HepG2 (cell line): ENCODE data around the gene CYLD. TPM values are rescaled to one million over a fixed set of nuclear protein-coding genes. Genes with fewer than 3 reads are reported as not detected.

Source experiments
- ATAC-seq: fragments of 200-7000 bp; cut with Tn5 transposase; 3 replicates; pipeline ENCODE4 v1.9.1; 2020; ENCODE audit warnings: mild to moderate bottlenecking, moderate library complexity
- BruUV-seq: library from RNA; stranded (reverse); fragments of 400-500 nt; replicated peaks from 2 replicates; lab custom pipeline; 2021; lab: Mats Ljungman, UMichigan
- CTCF ChIA-PET: fragments of 300-600 bp; formaldehyde crosslinking; extraction: SDS; loops from one replicate; lab custom pipeline; 2021; ENCODE audit warnings: low total read pairs, inconsistent platforms, low intra/inter-chr PET ratio; lab: Yijun Ruan, JAX
- POLR2A ChIA-PET: fragments of 350-600 bp; sonication (Branson Sonifier 250); formaldehyde crosslinking; loops from one replicate; lab custom pipeline; 2020; ENCODE audit warnings: antibody characterized with exemption, inconsistent platforms; lab: Yijun Ruan, JAX
- DNase-seq: peaks from one replicate; pipeline ENCODE4 v3.0.0-alpha.2; 2015; ENCODE audit warnings: low spot score
- FAIRE-seq: peaks from 3 replicates; lab custom pipeline; 2011; peaks lifted over from hg19 to GRCh38; lab: Jason Lieb, UNC
- H2AFZ ChIP-seq: one replicate; pipeline ENCODE4 v1.6.1; 2011; ENCODE audit warnings: low read length, inconsistent platforms
- H3K27ac ChIP-seq: fragments of 300-600 bp; 3 replicates; pipeline ENCODE4 v1.8.0; 2011; ENCODE audit warnings: mixed run types, mild to moderate bottlenecking, mixed read lengths, low read length, inconsistent platforms; ENCODE audit not compliant: insufficient read depth; ENCODE audit errors: extremely low read length
- H3K27me3 ChIP-seq, 2 experiments: fragments of 200-600 bp in 1 of 2; 2 replicates in 1 of 2; 3 replicates in 1 of 2; pipeline versions ENCODE4 v1.6.0 to v1.8.0; 2011; ENCODE audit warnings: low read length in 2 of 2, mild to moderate bottlenecking in 2 of 2, moderate library complexity in 2 of 2, inconsistent platforms in 1 of 2; ENCODE audit not compliant: insufficient read depth in 2 of 2, control insufficient read depth in 1 of 2
- H3K36me3 ChIP-seq, 2 experiments: fragments of 200-600 bp in 1 of 2; replicated peaks in 1 of 2; 2 replicates in 1 of 2; 3 replicates in 1 of 2; pipeline versions ENCODE4 v1.5.1 to v1.8.0; 2011; ENCODE audit warnings: low read length in 2 of 2, inconsistent platforms in 1 of 2; ENCODE audit not compliant: insufficient read depth in 2 of 2, control insufficient read depth in 1 of 2
- H3K4me1 ChIP-seq: 2 replicates; pipeline ENCODE4 v1.5.1; 2012; ENCODE audit warnings: low read length, inconsistent platforms; ENCODE audit not compliant: insufficient read depth
- H3K4me2 ChIP-seq: 2 replicates; pipeline ENCODE4 v1.6.0; 2011; ENCODE audit warnings: low read depth, low read length, inconsistent platforms
- H3K4me3 ChIP-seq, 3 experiments: fragments of 200-600 bp in 1 of 3; sonication (generic), shearing (Covaris generic) in 1 of 3; replicated peaks in 1 of 3; 2 replicates each; pipeline ENCODE4 v1.5.1; 2011 to 2016; ENCODE audit warnings: low read length in 3 of 3, inconsistent platforms in 2 of 3, low read depth in 2 of 3, mild to moderate bottlenecking in 2 of 3, control low read depth in 1 of 3, mixed read lengths in 1 of 3; ENCODE audit not compliant: insufficient read depth in 1 of 3
- H3K79me2 ChIP-seq: one replicate; pipeline ENCODE4 v1.6.1; 2011; ENCODE audit warnings: low read length, inconsistent platforms; ENCODE audit not compliant: insufficient read depth
- H3K9ac ChIP-seq: 2 replicates; pipeline ENCODE4 v1.6.0; 2011; ENCODE audit warnings: mild to moderate bottlenecking, low read depth, low read length, inconsistent platforms; ENCODE audit not compliant: insufficient read depth
- H3K9me3 ChIP-seq: 2 replicates; pipeline ENCODE4 v1.5.1; 2012; ENCODE audit warnings: mild to moderate bottlenecking, low read length
- H4K20me1 ChIP-seq: 2 replicates; pipeline ENCODE4 v1.6.0; 2011; ENCODE audit warnings: inconsistent platforms, mild to moderate bottlenecking, low read length, moderate library complexity; ENCODE audit not compliant: insufficient read depth
- ETV6 ChIP-seq: sonication (generic); formaldehyde crosslinking; conservative IDR thresholded peaks from 2 replicates; pipeline ENCODE4 v1.4.0; 2020; ENCODE audit warnings: missing genetic modification reagents
- GTF3A ChIP-seq: sonication (generic); formaldehyde crosslinking; conservative IDR thresholded peaks from 2 replicates; pipeline ENCODE4 v1.4.0; 2020; ENCODE audit warnings: mild to moderate bottlenecking, missing genetic modification reagents
- HMG20A ChIP-seq: IDR thresholded peaks from 2 replicates; pipeline ENCODE4 v1.6.1; 2016; ENCODE audit warnings: borderline replicate concordance
- PHB2 ChIP-seq: fragments of 450-650 bp; IDR thresholded peaks from 2 replicates; pipeline ENCODE4 v1.6.1; 2018; ENCODE audit not compliant: partially characterized antibody
- WIZ ChIP-seq: sonication (generic); formaldehyde crosslinking; IDR thresholded peaks from 2 replicates; pipeline ENCODE4 v1.5.1; 2020; ENCODE audit warnings: mild to moderate bottlenecking, missing genetic modification reagents
- XBP1 ChIP-seq: sonication (generic); formaldehyde crosslinking; IDR thresholded peaks from 2 replicates; pipeline ENCODE4 v1.5.0; 2020; ENCODE audit warnings: missing genetic modification reagents
- ZFP82 ChIP-seq: sonication (generic); formaldehyde crosslinking; IDR thresholded peaks from 2 replicates; pipeline ENCODE4 v1.5.1; 2020; ENCODE audit warnings: mild to moderate bottlenecking, missing genetic modification reagents, borderline replicate concordance
- ZNF564 ChIP-seq: sonication (generic); formaldehyde crosslinking; IDR thresholded peaks from 2 replicates; pipeline ENCODE4 v1.8.1; 2023; ENCODE audit warnings: mild to moderate bottlenecking, missing genetic modification reagents
- ZNF589 ChIP-seq: sonication (generic); formaldehyde crosslinking; conservative IDR thresholded peaks from 2 replicates; pipeline ENCODE4 v1.8.0; 2022; ENCODE audit warnings: mild to moderate bottlenecking, moderate library complexity, missing genetic modification reagents
- ZNF782 ChIP-seq: sonication (generic); formaldehyde crosslinking; IDR thresholded peaks from 2 replicates; pipeline ENCODE4 v1.4.0; 2020; ENCODE audit warnings: missing genetic modification reagents, mild to moderate bottlenecking, borderline replicate concordance
- ZNF839 ChIP-seq: sonication (generic); formaldehyde crosslinking; IDR thresholded peaks from 2 replicates; pipeline ENCODE4 v1.4.0; 2020; ENCODE audit warnings: missing genetic modification reagents, mild to moderate bottlenecking, borderline replicate concordance
- ZSCAN31 ChIP-seq: sonication (generic); formaldehyde crosslinking; IDR thresholded peaks from 2 replicates; pipeline ENCODE4 v1.5.0; 2020; ENCODE audit warnings: low read depth, mild to moderate bottlenecking, missing genetic modification reagents
- WGBS: methylation state at CpG from one replicate; pipeline ENCODE4 v1.1.6; 2017; ENCODE audit warnings: low lambda C conversion rate; 5-methylcytosine and 5-hydroxymethylcytosine counted together
- in situ Hi-C: cut with HindIII; loops from 2 replicates; pipeline ENCODE4 v1.10.0; 2017; ENCODE audit warnings: low pct_unique_long_range_greater_than_20kb; ENCODE audit not compliant: extremely low pct_ligation_motif_present
- intact Hi-C: fragments of 100-400 bp; cut with micrococcal nuclease; formaldehyde crosslinking; loops from one replicate; pipeline ENCODE4 v1.10.0; 2022; ENCODE audit not compliant: unreplicated experiment
- polyA plus RNA-seq, 8 experiments: library from polyadenylated mRNA; depleted of rRNA in 3 of 8; stranded (reverse) in 7 of 8; unstranded in 1 of 8; fragments of >200 nt; fragmentation: Illumina TruSeq in 4 of 8; extraction: Trizol in 4 of 8; gene quantifications; 2 replicates each; pipeline versions ENCODE4 v1.2.1 to v1.2.3, GENCODE V29; 2011 to 2016; ENCODE audit warnings: low read depth in 4 of 8, missing spikeins in 1 of 8, mixed read lengths in 1 of 8; ENCODE audit not compliant: insufficient read depth in 1 of 8
- total RNA-seq, 5 experiments: library from RNA; depleted of rRNA; stranded (reverse); fragments of >200 nt; fragmentation: Illumina TruSeq; extraction: Trizol; gene quantifications; 2 replicates each; pipeline ENCODE4 v1.2.3, GENCODE V29; 2016; ENCODE audit warnings: low read depth in 1 of 5
- TF ChIP-seq, protein P1 (sequence below): sonication (generic); formaldehyde crosslinking; IDR thresholded peaks from 2 replicates; pipeline ENCODE4 v1.5.0; 2020; ENCODE audit warnings: missing genetic modification reagents

The CYLD gene
- total and polyA plus RNA-seq, 2 of the 13 experiments (the other 11 are each of a cell fraction or from before 2014, with no cell fraction given), result 6.1 to 11.4 TPM

DNA sequence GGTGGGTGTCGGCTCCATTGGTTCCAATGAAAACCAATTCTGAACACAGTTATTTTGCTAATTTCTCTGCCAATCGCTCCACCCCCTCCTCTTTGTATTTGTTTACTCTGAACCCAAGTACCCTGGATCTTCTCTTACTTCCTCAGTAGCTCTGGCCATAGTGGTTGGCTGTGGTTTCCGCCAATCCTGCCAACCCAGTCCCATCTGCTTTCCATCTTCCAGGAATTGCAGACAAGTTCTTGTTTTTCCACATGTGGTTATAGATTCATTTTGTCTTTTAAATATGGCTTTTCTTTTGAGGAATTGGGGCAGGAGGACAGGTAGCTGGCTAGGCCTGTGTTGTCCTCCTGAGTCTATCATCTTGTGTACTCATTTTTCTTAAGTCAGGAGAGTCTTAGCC, 92.0 kb downstream of the CYLD start:
- H3K36me3 ChIP-seq, result no peaks in the 10 kb centered on the region
- no TSS peak for BruUV-seq
- no peak for FAIRE-seq
- intact Hi-C loops, result no loop called here
- CTCF ChIA-PET, result no interaction called here
- H3K9ac ChIP-seq, result no peak overlapping the region
- POLR2A ChIA-PET, result no interaction called here
- H2AFZ ChIP-seq, result no peak overlapping the region
- no peaks in the 10 kb centered on the region for H3K9me3 ChIP-seq
- ATAC-seq, result no peak
- H3K4me1 ChIP-seq, result no peaks in the 10 kb centered on the region
- in situ Hi-C loops, result no loop called here
- no peak for DNase-seq
- TF ChIP-seq ZNF564, result no peak
- no peak for TF ChIP-seq WIZ (CRISPR knock-in tag)
- no peak for TF ChIP-seq ZNF782
- TF ChIP-seq ETV6 (CRISPR knock-in tag), result no peak
- no peak for TF ChIP-seq ZSCAN31 (CRISPR knock-in tag)
- no peak for TF ChIP-seq ZNF589
- no peak for TF ChIP-seq ZFP82
- TF ChIP-seq GTF3A, result no peak
- no peak for TF ChIP-seq ZNF839
- no peak for TF ChIP-seq XBP1 (CRISPR knock-in tag)
- TF ChIP-seq PHB2, result no peak
- TF ChIP-seq, protein P1, sequence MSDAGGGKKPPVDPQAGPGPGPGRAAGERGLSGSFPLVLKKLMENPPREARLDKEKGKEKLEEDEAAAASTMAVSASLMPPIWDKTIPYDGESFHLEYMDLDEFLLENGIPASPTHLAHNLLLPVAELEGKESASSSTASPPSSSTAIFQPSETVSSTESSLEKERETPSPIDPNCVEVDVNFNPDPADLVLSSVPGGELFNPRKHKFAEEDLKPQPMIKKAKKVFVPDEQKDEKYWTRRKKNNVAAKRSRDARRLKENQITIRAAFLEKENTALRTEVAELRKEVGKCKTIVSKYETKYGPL (CRISPR knock-in tag), result no peak
- no peak for TF ChIP-seq HMG20A (CRISPR knock-in tag)
- H3K27ac ChIP-seq, result no peak overlapping the region
- H3K4me3 ChIP-seq, result no peak overlapping the region
- H4K20me1 ChIP-seq, result no peaks in the 10 kb centered on the region
- WGBS, result 66% methylated on average over 3 of the region's 3 CpGs
- no peak overlapping the region for H3K4me2 ChIP-seq
- peaks cover 2 to 34% of the 10 kb centered on the region in 2 experiments; a peak in 3 of 5 replicates for H3K27me3 ChIP-seq
- H3K79me2 ChIP-seq, result no peaks in the 10 kb centered on the region
